A549 (cell line): ENCODE data around the gene ZNF785. TPM values are rescaled to one million over a fixed set of nuclear protein-coding genes. Genes with fewer than 3 reads are reported as not detected.
A peak's percentile ranks its signal among the peaks of the same experiment; 100 is the strongest.

ENCODE experiments used
- ATAC-seq, 2 experiments: fragments of 200-7000 bp in 1 of 2; fragments of >200 bp in 1 of 2; cut with Nextera tagmentation in 1 of 2; cut with Tn5 transposase in 1 of 2; 3 replicates each; pipeline versions ENCODE4 v1.8.0 to v1.9.1; 2018 to 2020; ENCODE audit warnings: mild to moderate bottlenecking in 1 of 2, moderate library complexity in 1 of 2
- CTCF ChIA-PET: fragments of 300-600 bp; sonication (Branson Sonifier 250); formaldehyde crosslinking; extraction: SDS; loops from one replicate; lab custom pipeline; 2021; ENCODE audit warnings: antibody characterized with exemption, inconsistent platforms; lab: Yijun Ruan, JAX
- POLR2A ChIA-PET: fragments of 350-600 bp; formaldehyde crosslinking; extraction: SDS; loops from one replicate; lab custom pipeline; 2021; ENCODE audit warnings: antibody characterized with exemption, inconsistent platforms; lab: Yijun Ruan, JAX
- DNase-seq, 2 experiments: peaks; one replicate each; pipeline versions ENCODE4 v3.0.0 to v3.0.0-alpha.2; 2011 to 2016; ENCODE audit warnings: low read depth in 1 of 2, low spot score in 1 of 2
- FAIRE-seq: peaks from 2 replicates; lab custom pipeline; 2011; peaks lifted over from hg19 to GRCh38; lab: Jason Lieb, UNC
- H3K27ac ChIP-seq, 2 experiments: fragments of >200 bp; sonication (Bioruptor Twin); formaldehyde crosslinking; 3 replicates each; pipeline ENCODE4 v1.5.1; 2016 to 2017
- H3K4me1 ChIP-seq: fragments of >200 bp; sonication (Bioruptor Twin); formaldehyde crosslinking; 3 replicates; pipeline ENCODE4 v1.6.1; 2016
- H3K4me2 ChIP-seq: fragments of >200 bp; sonication (Bioruptor Twin); formaldehyde crosslinking; 3 replicates; pipeline ENCODE4 v1.6.1; 2016
- H3K4me3 ChIP-seq: fragments of >200 bp; sonication (Bioruptor Twin); formaldehyde crosslinking; 3 replicates; pipeline ENCODE4 v1.5.1; 2016
- H3K9me3 ChIP-seq: fragments of >200 bp; sonication (Bioruptor Twin); formaldehyde crosslinking; 3 replicates; pipeline ENCODE4 v1.6.1; 2016
- CHD2 ChIP-seq: fragments of 150-350 bp; IDR thresholded peaks from 2 replicates; pipeline ENCODE4 v1.6.1; 2014; ENCODE audit warnings: low read length; ENCODE audit not compliant: partially characterized antibody
- EHF ChIP-seq: fragments of 250-450 bp; sonication (Bioruptor Pico); IDR thresholded peaks from 2 replicates; pipeline ENCODE4 v1.5.0; 2020; ENCODE audit warnings: mild to moderate bottlenecking
- FOSL2 ChIP-seq, 2 experiments: fragments of 450-650 bp in 1 of 2; fragments of >200 bp in 1 of 2; sonication (Bioruptor Twin) in 1 of 2; formaldehyde crosslinking; IDR thresholded peaks; 2 replicates each; pipeline versions ENCODE4 v1.5.0 to v1.6.1; 2016 to 2020; ENCODE audit warnings: mild to moderate bottlenecking in 1 of 2, moderate library complexity in 1 of 2
- GATA3 ChIP-seq: IDR thresholded peaks from 2 replicates; pipeline ENCODE4 v1.6.1; 2012; ENCODE audit warnings: borderline replicate concordance
- HMGXB4 ChIP-seq: fragments of 250-450 bp; sonication (Bioruptor Pico); IDR thresholded peaks from 2 replicates; pipeline ENCODE4 v1.5.0; 2021; ENCODE audit warnings: mild to moderate bottlenecking, moderate library complexity, borderline replicate concordance
- JUNB ChIP-seq: fragments of >200 bp; sonication (Bioruptor Twin); formaldehyde crosslinking; IDR thresholded peaks from 2 replicates; pipeline ENCODE4 v1.6.1; 2016
- KDM5A ChIP-seq: fragments of 200-600 bp; sonication (generic); IDR thresholded peaks from 2 replicates; pipeline ENCODE4 v1.6.1; 2016; ENCODE audit warnings: antibody characterized with exemption, mild to moderate bottlenecking
- NPAS2 ChIP-seq: fragments of 250-450 bp; sonication (Bioruptor Pico); IDR thresholded peaks from 2 replicates; pipeline ENCODE4 v1.8.0; 2022; ENCODE audit warnings: mild to moderate bottlenecking, moderate library complexity, borderline replicate concordance
- REST ChIP-seq: fragments of 200-600 bp; sonication (generic); IDR thresholded peaks from 2 replicates; pipeline ENCODE4 v1.6.1; 2016; ENCODE audit warnings: antibody characterized with exemption, mild to moderate bottlenecking, moderate library complexity
- SMC3 ChIP-seq: fragments of >200 bp; sonication (Bioruptor Twin); formaldehyde crosslinking; IDR thresholded peaks from 3 replicates; pipeline ENCODE4 v1.6.1; 2018; ENCODE audit warnings: inconsistent platforms
- TFCP2L1 ChIP-seq: fragments of 250-450 bp; sonication (Bioruptor Pico); IDR thresholded peaks from 2 replicates; pipeline ENCODE4 v1.5.0; 2021; ENCODE audit warnings: mild to moderate bottlenecking
- TP53 ChIP-seq: fragments of 250-450 bp; sonication (Bioruptor Pico); IDR thresholded peaks from 2 replicates; pipeline ENCODE4 v1.5.0; 2021; ENCODE audit warnings: mild to moderate bottlenecking, moderate library complexity
- ZNF302 ChIP-seq: fragments of 250-450 bp; sonication (Bioruptor Pico); IDR thresholded peaks from 2 replicates; pipeline ENCODE4 v1.9.0; 2021; ENCODE audit warnings: inconsistent platforms, mild to moderate bottlenecking, moderate library complexity
- WGBS: methylation state at CpG from one replicate; pipeline ENCODE4 v1.1.6; 2017; ENCODE audit errors: missing lambda C conversion rate; 5-methylcytosine and 5-hydroxymethylcytosine counted together
- polyA plus RNA-seq, 4 experiments: library from polyadenylated mRNA; depleted of rRNA in 3 of 4; stranded (reverse); fragments of >200 nt; fragmentation: RNase III in 1 of 4; extraction: RNeasy Plus Mini Kit Qiagen cat#74134 plus additional on column Dnase treatment in 1 of 4; gene quantifications; 2 replicates in 3 of 4; 3 replicates in 1 of 4; pipeline ENCODE4 v1.2.3, GENCODE V29; 2011 to 2017
- TF ChIP-seq, protein P1 (sequence below): fragments of >200 bp; sonication (Bioruptor Twin); formaldehyde crosslinking; IDR thresholded peaks from 3 replicates; pipeline ENCODE4 v1.5.1; 2016
- TF ChIP-seq, protein P2 (sequence below): fragments of >200 bp; sonication (Bioruptor Twin); formaldehyde crosslinking; IDR thresholded peaks from 3 replicates; pipeline ENCODE4 v1.6.1; 2016

ZNF785 gene
- polyA plus RNA-seq, 2 of the 4 experiments (the other 2 are of a cell fraction) = not detected

- FAIRE-seq (no peak), ATAC-seq (no peak), DNase-seq (no peak)
- CTCF ChIA-PET = interaction anchor here (1.0 to 2.8 kb wide), 4 partner anchors 12 to 59 kb away, joined by 5 to 14 read pairs (median 9); partner anchors contain the start of gene ZNF764
- TF ChIP-seq KDM5A (no peak), SMC3 (no peak), ZNF302 (CRISPR knock-in tag) (no peak), EHF (no peak), HMGXB4 (CRISPR knock-in tag) (no peak), TP53 (no peak), REST (no peak), GATA3 (no peak), JUNB (no peak), TFCP2L1 (CRISPR knock-in tag) (no peak), NPAS2 (CRISPR knock-in tag) (no peak), CHD2 (no peak), FOSL2 (IDR thresholded peaks at IDR 0.05) (no peak), FOSL2 (CRISPR knock-in tag; IDR thresholded peaks at IDR 0.05) (no peak)
- TF ChIP-seq, protein P1, sequence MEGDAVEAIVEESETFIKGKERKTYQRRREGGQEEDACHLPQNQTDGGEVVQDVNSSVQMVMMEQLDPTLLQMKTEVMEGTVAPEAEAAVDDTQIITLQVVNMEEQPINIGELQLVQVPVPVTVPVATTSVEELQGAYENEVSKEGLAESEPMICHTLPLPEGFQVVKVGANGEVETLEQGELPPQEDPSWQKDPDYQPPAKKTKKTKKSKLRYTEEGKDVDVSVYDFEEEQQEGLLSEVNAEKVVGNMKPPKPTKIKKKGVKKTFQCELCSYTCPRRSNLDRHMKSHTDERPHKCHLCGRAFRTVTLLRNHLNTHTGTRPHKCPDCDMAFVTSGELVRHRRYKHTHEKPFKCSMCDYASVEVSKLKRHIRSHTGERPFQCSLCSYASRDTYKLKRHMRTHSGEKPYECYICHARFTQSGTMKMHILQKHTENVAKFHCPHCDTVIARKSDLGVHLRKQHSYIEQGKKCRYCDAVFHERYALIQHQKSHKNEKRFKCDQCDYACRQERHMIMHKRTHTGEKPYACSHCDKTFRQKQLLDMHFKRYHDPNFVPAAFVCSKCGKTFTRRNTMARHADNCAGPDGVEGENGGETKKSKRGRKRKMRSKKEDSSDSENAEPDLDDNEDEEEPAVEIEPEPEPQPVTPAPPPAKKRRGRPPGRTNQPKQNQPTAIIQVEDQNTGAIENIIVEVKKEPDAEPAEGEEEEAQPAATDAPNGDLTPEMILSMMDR = no peak
- TF ChIP-seq, protein P2, sequence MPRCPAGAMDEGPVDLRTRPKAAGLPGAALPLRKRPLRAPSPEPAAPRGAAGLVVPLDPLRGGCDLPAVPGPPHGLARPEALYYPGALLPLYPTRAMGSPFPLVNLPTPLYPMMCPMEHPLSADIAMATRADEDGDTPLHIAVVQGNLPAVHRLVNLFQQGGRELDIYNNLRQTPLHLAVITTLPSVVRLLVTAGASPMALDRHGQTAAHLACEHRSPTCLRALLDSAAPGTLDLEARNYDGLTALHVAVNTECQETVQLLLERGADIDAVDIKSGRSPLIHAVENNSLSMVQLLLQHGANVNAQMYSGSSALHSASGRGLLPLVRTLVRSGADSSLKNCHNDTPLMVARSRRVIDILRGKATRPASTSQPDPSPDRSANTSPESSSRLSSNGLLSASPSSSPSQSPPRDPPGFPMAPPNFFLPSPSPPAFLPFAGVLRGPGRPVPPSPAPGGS = no peak
- TF ChIP-seq, all 56 proteins: peak for 0
- H3K4me1 ChIP-seq = peaks cover 42% of the 10 kb centered on the region
- H3K4me2 ChIP-seq = no peak overlapping the region
- whole genome bisulfite sequencing = 96% methylated on average over 16 of the region's 44 CpGs
- no peaks in the 10 kb centered on the region for H3K9me3 ChIP-seq
- POLR2A ChIA-PET = interaction anchor here (2.7 kb wide), 1 partner anchor 12 kb away, joined by 44 read pairs; the partner anchor contains the start of gene ZNF764
- peak overlapping the region in 1 of 2 experiments; percentile 28; a peak in 3 of 6 replicates for H3K27ac ChIP-seq
- no peak overlapping the region for H3K4me3 ChIP-seq
These were observed 15.5 kb downstream of the ZNF785 start for GRCh38 chr16:30569746-30570635.
